Retinal pigment epithelial cell (primary cell): ENCODE measurements around the gene COQ10A.
"Not testable (repeated sequence)": the region's sequence is repeated elsewhere in the genome, so short reads cannot be mapped to it uniquely, and the experiment has no call there.

Experiments used
- DNase-seq: peaks from one replicate; pipeline ENCODE4 v3.0.0-alpha.2; 2010; ENCODE audit warnings: low read depth
- H3K4me3 ChIP-seq: 2 replicates; pipeline ENCODE4 v1.5.1; 2011; ENCODE audit warnings: mild to moderate bottlenecking, low read length, control low read depth, moderate library complexity
- CTCF ChIP-seq: conservative IDR thresholded peaks from 2 replicates; pipeline ENCODE4 v1.5.1; 2011; ENCODE audit warnings: low read depth, low read length, control low read depth, inconsistent platforms

Gene COQ10A

GRCh38 chr12:56278905-56279304 lies 12.2 kb downstream of the COQ10A start:
- DNase-seq, result no peak
- no peak overlapping the region for H3K4me3 ChIP-seq
- no peak for TF ChIP-seq CTCF

- no peak for TF ChIP-seq CTCF
- DNase-seq, result no peak
- H3K4me3 ChIP-seq, result no peak overlapping the region
Measured at GRCh38 chr12:56280849-56281248, 14.1 kb downstream of the COQ10A start.

- no peak for DNase-seq
Measured at GRCh38 chr12:56282030-56282429, 15.3 kb downstream of the COQ10A start.

GRCh38 chr12:56282579-56282978 lies 15.8 kb downstream of the COQ10A start:
- TF ChIP-seq CTCF, result no peak
- no peak for DNase-seq
- H3K4me3 ChIP-seq, result no peak overlapping the region

More at GRCh38 chr12:56282030-56282429, 15.3 kb downstream of the COQ10A start:
- TF ChIP-seq CTCF, result no peak
- H3K4me3 ChIP-seq, result no peak overlapping the region

- not testable (repeated sequence) for DNase-seq
Measured at GRCh38 chr12:56284263-56284662, 17.5 kb downstream of the COQ10A start.

GRCh38 chr12:56286044-56286830 lies 19.5 kb downstream of the COQ10A start:
- no peak overlapping the region for H3K4me3 ChIP-seq
- DNase-seq, result no peak
- TF ChIP-seq CTCF, result no peak

More at GRCh38 chr12:56284263-56284662, 17.5 kb downstream of the COQ10A start:
- H3K4me3 ChIP-seq, result not testable (repeated sequence)

- no peak for TF ChIP-seq CTCF
Measured at GRCh38 chr12:56288705-56289387, 22.1 kb downstream of the COQ10A start.

More at GRCh38 chr12:56288705-56289387, 22.1 kb downstream of the COQ10A start:
- H3K4me3 ChIP-seq, result no peak overlapping the region
- DNase-seq, result no peak
